Effector CD4-positive, alpha-beta T cell (primary cell): ENCODE measurements around the gene LPO.

Source experiments
- DNase-seq: peaks from one replicate; pipeline ENCODE4 v3.0.0-alpha.2; 2020

LPO gene

DNA sequence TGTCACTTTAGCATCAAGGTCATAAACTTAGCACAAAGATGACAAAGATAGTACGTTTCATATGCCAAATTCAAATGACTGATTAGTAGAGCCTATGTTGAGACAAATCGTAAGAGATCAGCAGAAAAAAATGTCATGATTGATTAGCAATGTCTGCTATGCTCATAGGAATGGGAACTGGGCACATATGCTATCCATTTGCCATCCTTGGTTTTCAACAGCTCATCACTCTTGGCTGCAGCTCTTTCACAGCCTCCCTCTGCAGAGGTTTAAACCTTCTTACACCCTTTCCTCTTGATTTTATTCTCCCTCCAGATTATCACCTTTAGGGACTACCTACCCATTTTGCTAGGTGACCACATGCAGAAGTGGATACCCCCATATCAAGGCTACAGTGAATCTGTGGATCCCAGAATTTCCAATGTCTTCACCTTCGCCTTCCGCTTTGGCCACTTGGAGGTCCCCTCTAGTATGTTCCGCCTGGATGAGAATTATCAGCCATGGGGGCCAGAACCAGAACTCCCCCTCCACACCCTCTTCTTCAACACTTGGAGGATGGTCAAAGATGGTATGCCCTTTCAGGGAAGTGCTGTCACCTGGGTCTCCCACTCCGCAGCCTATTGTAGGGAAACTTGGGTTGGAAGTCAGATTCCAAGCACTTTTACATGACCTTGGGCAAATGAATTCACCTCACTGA is 26.2 kb downstream of the LPO start:
- no peak for DNase-seq

DNA sequence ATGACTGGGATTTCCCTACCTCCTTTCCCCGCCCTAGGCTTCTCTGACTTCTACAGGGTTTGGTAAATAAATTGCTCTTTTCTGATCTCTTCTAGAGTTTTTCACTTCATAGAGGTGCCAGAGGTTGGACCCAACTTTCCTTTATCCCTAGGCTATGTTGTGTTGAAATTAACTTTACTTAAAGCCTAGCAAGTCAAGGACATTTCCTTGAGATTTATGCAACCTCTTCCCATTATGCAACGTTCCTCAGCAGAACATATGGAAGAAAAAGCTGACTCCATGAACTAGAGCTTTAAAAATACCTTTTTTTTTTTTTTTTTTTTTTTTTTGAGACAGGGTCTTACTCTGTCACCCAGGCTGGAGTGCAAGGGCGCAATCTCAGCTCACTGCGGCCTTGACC is 26.9 kb downstream of the LPO start:
- no peak for DNase-seq

DNA sequence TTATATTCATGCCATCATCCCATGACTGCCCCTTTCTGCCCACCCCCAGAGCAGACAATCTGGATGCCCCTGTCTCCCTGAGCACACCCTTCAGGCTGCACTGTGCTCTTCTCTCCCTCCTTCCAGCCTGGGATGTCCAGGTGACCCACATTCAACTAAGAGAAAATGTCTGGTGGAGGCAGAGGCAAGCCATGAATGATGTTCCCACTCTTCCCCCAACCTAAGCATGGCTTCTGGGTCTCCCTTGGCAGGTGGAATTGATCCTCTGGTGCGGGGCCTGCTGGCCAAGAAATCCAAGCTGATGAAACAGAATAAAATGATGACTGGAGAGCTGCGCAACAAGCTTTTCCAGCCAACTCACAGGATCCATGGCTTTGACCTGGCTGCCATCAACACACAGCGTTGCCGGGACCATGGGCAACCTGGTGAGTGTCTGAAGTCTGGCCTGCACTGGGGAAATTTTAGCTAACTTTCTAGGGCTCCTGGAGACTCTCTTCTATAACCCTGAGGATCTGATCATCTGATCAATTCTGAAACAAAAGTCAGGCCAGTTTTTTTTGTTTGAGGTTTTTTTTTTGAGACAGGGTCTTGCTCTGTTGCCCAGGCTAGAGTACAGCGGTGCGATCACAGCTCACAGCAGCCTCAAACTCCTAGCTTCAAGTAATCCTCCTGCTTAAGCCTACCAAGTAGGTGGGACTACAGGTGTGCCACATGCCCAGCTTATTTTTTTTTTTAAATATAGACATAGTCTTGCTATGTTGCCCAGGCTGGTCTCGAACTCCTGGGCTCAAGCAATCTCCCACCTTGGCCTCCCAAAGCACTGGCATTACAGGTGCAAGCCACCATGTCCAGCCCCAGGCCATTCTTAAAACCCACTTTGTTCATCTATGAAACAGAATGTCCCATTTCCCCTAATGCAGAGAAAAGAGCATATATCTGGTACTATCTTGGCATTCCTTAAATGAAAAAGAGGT is 27.8 kb downstream of the LPO start:
- DNase-seq, result no peak

DNA sequence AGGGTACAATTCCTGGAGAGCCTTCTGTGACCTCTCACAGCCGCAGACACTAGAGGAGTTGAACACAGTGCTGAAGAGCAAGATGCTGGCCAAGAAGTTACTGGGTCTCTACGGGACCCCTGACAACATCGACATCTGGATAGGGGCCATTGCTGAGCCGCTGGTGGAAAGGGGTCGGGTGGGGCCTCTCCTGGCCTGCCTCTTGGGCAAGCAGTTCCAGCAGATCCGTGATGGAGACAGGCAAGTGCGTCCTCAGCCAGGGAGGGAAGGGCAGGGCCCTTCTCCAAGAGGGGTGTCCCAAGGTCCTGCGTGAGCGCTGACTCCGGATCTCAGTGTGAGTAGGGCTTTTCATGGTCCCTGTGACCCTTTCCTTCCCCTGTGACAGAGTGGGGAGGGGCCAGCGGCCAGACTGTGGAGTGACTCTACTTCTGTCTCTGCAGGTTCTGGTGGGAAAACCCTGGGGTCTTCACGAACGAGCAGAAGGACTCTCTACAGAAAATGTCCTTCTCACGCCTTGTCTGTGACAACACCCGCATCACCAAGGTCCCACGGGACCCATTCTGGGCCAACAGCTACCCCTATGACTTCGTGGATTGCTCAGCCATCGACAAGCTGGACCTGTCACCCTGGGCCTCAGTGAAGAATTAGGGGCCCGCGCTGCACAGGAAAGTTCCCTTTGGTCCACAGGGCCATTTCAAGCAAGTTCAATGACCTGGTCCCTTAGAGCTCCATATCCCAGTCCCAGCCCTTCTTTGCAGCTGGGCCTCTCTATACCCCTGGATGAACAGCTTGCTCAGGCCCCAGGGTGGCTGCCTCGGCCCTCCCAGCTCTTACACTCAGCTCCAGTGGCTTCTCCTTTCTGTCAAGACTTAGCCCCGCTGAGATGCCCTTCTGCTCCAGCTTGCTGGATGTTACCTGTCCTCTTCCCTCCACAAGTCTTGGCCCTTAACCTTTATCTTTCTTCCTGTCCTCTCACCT is 29.3 kb downstream of the LPO start:
- no peak for DNase-seq

DNA sequence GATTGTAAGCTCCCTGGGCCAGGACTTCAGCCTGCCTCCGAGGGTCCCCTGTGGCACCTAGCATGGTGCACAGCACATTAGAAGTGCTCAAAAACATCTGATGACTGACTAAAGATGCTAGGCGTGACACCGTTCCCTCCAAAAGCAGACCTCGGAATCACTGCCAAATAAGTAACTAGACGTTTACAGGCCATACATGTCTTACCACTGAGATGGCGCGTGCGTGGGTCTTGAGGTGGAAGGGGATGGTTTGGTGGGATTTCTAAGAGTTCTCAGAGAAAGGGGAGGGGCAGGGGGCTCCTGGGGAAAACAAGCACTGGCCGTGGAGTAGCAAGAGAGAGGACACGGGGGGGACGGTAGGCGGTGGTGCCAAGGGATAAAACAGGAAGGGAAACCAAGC is 29.9 kb downstream of the LPO start:
- DNase-seq, result no peak

DNA sequence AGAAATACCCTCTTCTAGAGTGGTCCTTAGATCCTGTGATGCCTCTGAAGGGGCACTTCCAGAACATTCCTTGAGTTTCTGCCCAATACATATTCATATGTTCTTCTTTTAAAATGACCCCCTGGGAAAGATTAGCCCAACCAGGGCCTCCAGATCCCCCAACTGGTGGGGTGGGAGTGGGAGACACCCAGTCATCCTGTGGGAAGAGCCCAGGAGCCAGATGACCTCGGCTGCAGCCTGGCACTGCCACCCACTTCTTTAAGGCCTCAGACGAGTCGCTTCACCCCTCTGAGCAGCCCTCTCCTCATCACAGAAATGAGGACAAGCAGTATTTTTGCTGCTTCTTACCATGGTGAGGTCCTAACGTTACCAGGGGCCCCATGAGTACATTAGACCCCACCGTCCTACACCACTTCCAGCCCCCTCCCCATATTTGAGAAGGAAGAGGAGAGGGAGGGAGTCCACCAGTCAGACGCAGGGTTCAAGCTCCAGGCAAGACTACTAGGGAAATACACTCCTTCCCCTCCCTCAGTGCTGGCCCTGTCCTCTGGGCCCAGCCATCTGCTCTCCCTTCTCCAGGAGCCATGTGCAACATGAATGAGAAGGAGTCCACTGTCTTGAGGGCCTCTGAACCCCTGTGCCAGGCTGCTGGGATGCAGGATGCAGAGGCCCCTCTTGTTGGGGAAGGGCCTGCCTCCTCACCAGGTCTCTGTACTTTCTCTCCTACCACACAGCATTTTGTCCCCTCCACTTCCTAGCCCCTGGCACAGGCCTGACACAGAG is 30.6 kb downstream of the LPO start:
- no peak for DNase-seq

DNA sequence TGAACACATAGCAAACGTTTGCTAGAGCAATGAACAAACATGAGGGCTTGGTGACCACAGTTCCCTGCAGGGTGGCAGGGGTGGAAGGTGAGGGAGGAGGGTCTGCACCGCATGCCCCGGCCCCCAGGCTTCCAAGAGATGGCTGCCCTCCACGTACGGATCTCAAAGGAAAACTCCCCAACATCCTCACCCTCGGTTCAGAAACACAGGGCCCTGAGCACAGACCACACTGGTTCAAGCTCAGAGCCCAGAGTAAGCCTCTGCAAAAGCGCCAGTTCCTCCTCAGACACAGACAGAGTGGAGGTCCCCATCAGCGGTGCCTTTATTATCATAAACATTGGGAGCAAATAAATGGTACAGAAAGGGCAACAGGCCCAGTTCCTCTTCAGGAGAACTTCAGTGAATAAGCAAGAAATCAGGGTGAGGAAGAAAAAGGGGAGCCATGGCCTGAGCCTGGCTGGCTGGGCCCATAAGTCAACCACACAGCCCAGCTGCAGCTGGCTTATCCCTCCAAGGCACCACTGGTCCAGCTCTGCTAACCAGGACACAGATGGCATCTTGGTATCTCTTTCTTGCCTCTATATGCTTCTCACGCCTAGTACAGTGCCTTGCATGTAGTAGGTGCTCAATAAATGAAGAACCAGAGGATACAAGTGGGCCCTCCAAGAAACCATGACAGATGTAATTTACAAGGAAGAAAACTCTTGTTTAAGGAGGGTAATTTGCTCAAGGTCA is 31.3 kb downstream of the LPO start:
- no peak for DNase-seq

DNA sequence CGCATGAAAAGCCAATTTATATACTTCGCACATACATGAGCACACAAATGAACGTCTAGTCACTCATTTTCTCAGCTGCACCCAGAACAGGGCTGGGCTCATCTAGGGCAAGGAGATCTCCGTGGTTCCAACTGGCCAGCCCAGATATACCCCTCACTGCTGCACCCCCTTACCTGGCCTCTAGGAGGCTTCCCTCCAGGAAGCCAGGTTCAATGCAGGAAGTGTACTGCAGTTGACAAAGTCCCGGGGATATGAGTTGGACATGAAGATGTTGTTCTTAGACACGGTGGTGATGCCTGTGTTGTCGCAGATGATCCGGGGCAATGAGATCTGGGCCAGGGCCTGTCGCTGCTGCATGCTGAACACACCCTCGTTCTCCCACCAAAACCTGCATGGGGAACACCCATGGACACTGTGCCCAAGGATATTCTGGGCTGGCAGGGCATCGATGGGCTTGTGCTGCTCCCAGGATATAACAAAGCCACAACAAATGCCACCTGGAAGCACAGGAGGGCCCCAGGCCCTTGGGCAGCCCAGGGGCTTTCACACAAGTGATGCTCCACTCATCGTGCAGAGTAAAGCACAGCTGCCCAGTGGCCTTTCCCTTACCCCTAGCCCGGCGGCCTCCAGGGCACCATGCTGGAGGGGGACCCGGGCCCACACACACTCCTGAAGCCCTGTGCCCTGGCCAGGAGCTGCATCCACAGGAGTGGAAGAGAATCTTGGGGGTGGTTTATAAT is 32.3 kb downstream of the LPO start:
- DNase-seq, result no peak

DNA sequence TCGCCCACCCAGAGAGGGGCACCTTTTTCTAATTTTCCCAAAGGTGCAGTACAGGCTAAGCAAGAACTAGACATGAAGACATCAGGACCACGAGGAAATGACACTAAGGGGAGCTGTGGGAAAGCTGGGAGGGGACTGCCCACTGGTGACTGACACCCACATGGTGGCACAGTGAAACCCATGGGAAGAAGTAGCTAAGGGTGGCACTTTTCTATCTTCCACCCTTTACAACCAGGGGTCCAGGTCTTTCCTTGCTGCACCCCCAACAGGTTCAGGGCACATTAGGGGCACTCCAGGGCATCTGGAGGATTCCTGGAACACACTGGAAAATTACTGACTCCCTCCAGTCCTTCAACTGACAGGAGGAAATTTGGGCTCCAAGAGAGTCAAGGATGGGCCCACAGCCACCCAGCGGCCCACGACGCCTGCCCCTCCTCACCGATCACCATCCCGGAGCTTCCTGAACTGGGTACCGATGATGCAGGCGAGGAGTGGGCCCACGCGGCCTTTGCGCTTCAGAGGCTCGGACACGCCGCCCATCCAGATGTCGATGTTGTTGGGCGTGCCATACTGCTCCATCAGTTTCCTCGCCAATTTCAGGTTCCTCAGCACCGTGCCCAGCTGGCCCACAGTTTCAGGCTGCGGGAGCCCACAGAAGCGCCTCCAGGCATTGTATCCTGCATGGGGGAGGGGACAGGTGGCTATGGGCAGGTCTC is 33.0 kb downstream of the LPO start:
- DNase-seq, result no peak

DNA sequence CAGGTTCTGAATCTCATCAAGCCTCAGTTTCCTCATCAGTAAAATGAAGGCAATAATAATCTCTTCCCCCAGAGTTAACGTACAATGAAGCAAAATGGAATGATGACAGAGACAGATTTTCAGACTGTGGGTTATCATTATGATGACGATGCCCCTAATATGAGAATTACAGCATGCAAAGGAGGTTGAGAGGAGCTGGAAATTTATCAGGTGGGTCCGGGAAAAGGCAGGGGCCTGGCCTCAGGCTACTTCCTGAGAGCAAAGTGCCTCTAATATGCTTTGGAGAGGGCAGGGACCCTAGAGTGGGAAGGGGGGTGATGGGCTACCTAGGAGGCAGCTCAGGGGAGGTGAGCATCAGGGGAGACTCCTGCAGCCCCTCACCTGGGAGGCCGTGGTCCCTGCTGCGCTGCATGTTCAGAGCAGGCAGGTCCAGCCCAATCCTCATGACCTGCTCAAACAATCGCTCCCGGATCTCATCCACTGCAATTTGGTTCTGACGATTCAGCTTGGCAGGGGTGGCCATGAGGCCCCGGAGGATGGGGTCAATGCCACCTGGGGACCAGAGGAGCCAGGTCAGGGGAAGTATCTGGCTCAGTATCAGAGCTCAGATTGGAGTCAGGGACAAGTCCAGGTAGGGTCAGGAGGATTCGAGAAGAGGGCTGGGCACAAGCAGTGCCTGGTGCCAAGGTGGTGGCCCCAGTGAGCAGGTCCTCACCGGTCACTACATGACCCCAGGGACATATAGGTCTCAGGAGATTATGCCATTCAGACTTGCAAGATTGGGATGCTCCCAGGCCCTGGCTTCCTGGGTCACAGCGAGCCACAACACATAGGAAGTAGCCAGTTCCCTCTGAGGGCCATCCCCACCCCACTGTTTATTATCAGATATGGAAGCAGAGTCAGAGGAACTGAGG is 34.2 kb downstream of the LPO start:
- no peak for DNase-seq

DNA sequence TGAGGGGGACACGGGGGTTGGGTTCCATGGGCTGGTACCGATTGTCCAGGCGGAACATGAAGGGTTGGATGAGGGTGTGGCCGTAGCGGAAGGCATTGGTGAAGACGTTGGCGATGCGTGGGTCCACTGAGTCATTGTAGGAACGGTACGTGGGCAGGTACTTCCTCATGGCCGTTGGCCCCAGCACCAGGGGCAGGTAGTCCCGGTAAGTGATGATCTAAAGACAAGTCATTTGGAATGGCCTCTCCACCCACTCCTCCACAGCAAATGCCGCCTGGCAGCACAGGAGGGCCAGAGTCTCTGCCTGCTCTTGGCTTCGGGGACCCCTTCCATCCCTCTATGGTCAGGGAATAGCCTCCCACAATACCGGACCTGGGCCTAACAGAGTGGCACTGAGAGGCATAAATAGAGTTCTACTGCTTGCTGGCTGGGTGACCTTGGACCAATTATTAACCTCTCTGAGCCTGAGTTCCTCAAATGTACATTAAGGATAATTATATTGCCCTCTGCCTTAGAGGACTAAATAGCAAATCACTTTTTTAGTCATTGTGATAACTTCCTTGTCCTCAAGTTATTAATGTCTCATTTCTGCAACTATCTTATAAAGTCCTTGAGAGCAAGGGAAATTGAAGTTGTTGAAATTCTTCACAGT is 35.2 kb downstream of the LPO start:
- no peak for DNase-seq

DNA sequence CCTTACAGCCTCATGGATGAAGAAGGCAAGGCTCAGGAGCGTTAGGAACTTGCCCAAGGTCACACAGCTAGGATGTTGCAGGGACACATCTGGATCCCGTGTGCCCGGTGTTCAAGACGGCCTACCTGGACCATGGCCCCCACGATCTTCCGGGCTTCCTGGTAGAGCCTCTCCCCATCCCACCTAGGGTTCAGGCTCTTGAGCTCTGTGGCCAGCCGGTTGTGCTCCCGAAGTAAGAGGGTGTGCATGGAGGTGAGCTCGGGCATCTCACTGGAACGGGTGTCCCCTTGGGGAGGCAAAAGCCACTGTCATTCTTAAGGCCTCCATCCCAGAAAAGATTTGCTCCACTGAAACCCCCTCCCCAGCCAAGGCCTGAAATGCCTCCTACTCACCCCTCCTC is 37.0 kb downstream of the LPO start:
- no peak for DNase-seq

DNA sequence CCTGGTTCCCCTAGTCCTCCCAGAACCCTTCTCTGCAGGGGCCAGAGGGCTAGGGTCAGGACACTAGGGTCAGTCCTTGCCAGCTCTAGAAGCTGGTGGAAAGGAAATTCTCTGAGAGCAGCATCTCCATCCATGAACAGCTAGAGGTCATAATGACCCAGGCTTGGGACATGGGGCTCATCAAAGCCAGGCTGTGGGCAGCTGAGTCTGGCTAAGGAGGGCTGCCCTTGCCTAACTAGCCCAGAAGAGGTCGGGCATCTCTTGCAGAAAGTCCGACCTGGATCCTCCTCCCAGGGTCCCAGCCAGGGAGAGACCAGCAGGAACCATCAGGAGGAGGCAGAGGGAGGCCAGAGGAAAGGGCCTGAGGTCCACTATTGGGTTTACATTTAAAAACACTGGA is 38.0 kb downstream of the LPO start:
- DNase-seq, result no peak

DNA sequence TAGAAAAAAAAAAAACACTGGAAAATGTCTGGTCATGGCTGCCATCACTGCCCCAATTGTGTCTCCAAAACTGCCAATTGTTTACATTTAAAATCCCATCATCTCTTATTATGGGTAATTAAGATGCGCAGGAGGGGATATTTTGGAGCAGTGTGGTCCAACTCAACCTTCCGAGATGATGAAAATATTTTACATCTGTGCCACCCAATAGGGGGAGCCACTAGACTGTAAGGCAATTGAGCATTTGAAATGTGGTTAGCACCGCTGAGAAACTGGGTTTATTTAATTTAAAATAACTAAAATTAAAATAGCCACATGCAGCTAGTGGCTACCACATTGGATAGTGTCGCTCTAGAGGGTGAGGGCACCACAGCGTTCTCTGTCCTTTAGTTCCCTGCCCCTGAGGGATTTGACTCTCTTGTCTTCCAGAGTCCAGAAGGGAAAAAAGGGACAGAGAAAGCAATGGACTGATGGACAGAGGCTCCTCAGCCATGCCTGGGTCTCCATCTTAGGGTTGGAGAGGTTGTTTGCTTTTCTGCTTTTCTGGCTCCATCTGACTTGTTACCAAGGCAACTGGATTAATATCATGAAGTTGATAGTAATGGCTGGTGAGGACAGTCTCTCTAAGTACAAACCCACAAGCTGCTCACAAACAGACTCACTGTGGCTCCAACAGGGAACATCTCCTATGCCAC is 38.9 kb downstream of the LPO start:
- no peak for DNase-seq

DNA sequence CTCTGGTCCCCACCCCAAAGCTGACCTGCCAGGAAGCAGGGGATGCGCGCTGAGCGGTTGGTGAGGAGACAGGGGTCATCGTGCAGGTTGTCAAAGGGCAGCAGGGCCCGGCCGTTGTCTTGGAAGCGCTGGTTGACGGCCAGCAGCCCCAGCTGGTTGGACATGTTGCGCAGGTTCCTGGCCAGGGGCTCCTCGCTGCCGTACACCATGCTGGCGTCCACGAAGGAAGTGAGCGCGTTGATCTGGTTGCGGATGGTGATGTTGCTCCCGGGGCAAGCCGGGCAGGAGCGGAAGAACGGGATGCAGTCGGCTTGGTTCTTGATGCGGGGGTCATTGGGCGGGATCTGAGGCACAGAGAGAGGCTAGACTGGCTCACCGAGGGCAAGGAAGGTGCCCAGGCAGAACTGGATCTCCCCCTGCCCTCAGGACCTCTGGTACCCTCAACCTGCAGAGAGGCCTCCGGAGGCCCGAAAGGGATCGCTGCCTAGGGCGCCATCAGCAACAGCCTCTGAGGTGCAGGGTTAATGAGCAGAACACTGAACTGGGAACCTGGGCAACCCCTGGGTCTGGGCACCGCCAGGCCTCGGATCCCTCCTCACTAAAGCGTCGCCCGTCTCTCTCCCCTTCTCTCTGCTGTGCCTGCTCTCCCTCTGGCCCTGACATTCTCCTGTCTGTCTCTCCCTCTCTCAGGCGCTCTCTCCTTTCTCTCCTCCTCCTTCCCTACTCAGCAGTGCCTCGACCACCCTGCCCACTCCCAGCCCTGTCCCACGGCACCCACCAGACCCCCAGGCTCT is 39.6 kb downstream of the LPO start:
- DNase-seq, result no peak

DNA sequence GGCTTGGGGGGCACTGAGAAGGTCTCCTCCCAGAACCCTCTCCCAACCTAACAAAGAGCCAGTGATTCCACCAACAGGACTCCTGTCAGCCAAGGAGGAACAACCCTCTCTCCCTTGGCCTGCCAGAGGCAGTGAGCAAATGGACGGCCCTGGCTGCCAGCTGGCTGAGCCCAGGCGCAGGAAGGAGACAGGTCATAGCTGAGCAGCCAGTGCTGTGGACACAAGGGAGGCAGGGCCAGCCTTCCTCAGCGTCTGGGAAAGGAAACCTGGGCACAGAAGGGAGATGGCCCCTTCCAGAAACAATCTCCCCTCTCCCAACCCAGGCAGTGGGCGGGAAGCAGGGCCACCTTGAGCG is 40.3 kb downstream of the LPO start:
- DNase-seq, result no peak
